MM.1S (cell line): ENCODE data around the gene GRPR.

Source experiments
- DNase-seq: peaks from one replicate; pipeline ENCODE4 v3.0.0-alpha.2; 2015
- H2AFZ ChIP-seq: fragments of 300-600 bp; sonication (generic); 2 replicates; pipeline ENCODE4 v1.6.0; 2016; ENCODE audit warnings: antibody characterized with exemption, low read length
- H3F3A ChIP-seq: fragments of 300-600 bp; sonication (generic); 2 replicates; pipeline ENCODE4 v1.6.1; 2016; ENCODE audit warnings: mild to moderate bottlenecking, antibody characterized with exemption, low read length, moderate library complexity, mixed read lengths; ENCODE audit not compliant: insufficient read depth
- H3K27ac ChIP-seq: fragments of 300-600 bp; sonication (generic); 2 replicates; pipeline ENCODE4 v1.5.1; 2016; ENCODE audit warnings: mild to moderate bottlenecking, low read length
- H3K27me3 ChIP-seq: fragments of 300-600 bp; sonication (generic); replicated peaks from 2 replicates; pipeline ENCODE4 v1.6.0; 2016; ENCODE audit warnings: low read length; ENCODE audit not compliant: insufficient read depth
- H3K36me3 ChIP-seq: fragments of 300-600 bp; sonication (generic); replicated peaks from 2 replicates; pipeline ENCODE4 v1.6.1; 2016; ENCODE audit warnings: mild to moderate bottlenecking, low read length, mixed read lengths; ENCODE audit not compliant: insufficient read depth
- H3K4me1 ChIP-seq: fragments of 300-600 bp; sonication (generic); 2 replicates; pipeline ENCODE4 v1.6.1; 2016; ENCODE audit warnings: low read length, mixed read lengths
- H3K4me2 ChIP-seq: fragments of 300-600 bp; sonication (generic); 2 replicates; pipeline ENCODE4 v1.6.0; 2016; ENCODE audit warnings: low read depth, low read length
- H3K4me3 ChIP-seq: fragments of 300-600 bp; sonication (generic); 2 replicates; pipeline ENCODE4 v1.5.1; 2016; ENCODE audit warnings: low read length, mixed read lengths
- H3K79me2 ChIP-seq: fragments of 300-600 bp; sonication (generic); 2 replicates; pipeline ENCODE4 v1.6.1; 2016; ENCODE audit warnings: mixed run types, low read length, mixed read lengths
- H3K9ac ChIP-seq: fragments of 300-600 bp; sonication (generic); 2 replicates; pipeline ENCODE4 v1.6.1; 2016; ENCODE audit warnings: low read length, mixed read lengths
- H3K9me2 ChIP-seq: fragments of 300-600 bp; sonication (generic); replicated peaks from 2 replicates; pipeline ENCODE4 v1.6.1; 2016; ENCODE audit warnings: mild to moderate bottlenecking, low read length, mixed read lengths; ENCODE audit not compliant: insufficient read depth
- H3K9me3 ChIP-seq: fragments of 300-600 bp; sonication (generic); replicated peaks from 2 replicates; pipeline ENCODE4 v1.6.1; 2016; ENCODE audit warnings: mild to moderate bottlenecking, low read length, mixed read lengths; ENCODE audit not compliant: insufficient read depth
- H4K20me1 ChIP-seq: fragments of 300-600 bp; sonication (generic); 2 replicates; pipeline ENCODE4 v1.6.1; 2016; ENCODE audit warnings: mild to moderate bottlenecking, low read length, moderate library complexity, mixed read lengths; ENCODE audit not compliant: insufficient read depth
- EZH2 ChIP-seq: fragments of 300-600 bp; sonication (generic); optimal IDR thresholded peaks from 2 replicates; pipeline ENCODE3; 2017; ENCODE audit warnings: low read depth, mild to moderate bottlenecking, antibody characterized with exemption, low read length, mixed read lengths
- EZH2phosphoT487 ChIP-seq: fragments of 300-600 bp; sonication (generic); IDR thresholded peaks from 2 replicates; pipeline ENCODE4 v1.6.1; 2018; ENCODE audit warnings: antibody characterized with exemption, low read length
- TF ChIP-seq, protein P1 (sequence below): fragments of 300-600 bp; sonication (generic); IDR thresholded peaks from 2 replicates; pipeline ENCODE4 v1.5.1; 2016; ENCODE audit warnings: antibody characterized with exemption, low read length, mixed read lengths

Gene GRPR

DNA sequence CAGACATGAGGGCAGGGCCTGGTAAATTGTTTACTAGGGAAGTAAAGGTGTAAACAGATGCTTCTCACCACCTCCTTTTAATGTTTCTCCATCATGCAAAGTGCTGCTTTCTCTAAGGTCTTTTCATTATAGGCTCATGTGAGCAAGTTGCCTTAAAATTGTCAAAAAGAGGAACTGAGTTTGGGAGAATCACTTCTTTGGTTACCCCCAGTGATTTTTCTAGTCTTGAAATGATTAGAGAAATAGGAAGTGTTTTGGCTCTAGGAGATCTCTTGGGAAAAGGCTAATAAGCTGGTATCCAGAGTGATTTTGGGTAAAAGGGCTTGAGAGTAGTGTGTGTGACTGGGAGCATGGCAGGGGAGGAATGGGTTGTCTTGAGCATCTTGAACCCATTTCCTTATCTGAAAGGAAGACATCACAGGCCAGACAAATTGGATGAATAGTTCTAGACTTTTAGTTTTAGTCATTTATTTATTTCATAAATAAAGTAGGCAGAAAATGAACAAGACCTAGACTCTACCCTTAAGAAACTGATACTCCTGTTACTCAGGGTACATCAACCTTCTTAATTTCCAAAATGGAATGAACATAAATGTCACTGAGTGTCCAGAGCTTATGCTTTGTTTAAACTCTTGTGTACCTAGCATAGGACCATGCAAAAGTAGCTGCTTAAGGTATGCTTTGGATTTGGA is 14.2 kb downstream of the GRPR start:
- no peaks in the 10 kb centered on the region for H3K4me1 ChIP-seq
- no peaks in the 10 kb centered on the region for H4K20me1 ChIP-seq
- no peaks in the 10 kb centered on the region for H3K27me3 ChIP-seq
- no peaks in the 10 kb centered on the region for H3K9me3 ChIP-seq
- no peak overlapping the region for H3K4me3 ChIP-seq
- no peak overlapping the region for H2AFZ ChIP-seq
- no peak overlapping the region for H3K9ac ChIP-seq
- no peak for DNase-seq
- no peaks in the 10 kb centered on the region for H3K9me2 ChIP-seq
- no peak overlapping the region for H3K27ac ChIP-seq
- TF ChIP-seq, protein P1, sequence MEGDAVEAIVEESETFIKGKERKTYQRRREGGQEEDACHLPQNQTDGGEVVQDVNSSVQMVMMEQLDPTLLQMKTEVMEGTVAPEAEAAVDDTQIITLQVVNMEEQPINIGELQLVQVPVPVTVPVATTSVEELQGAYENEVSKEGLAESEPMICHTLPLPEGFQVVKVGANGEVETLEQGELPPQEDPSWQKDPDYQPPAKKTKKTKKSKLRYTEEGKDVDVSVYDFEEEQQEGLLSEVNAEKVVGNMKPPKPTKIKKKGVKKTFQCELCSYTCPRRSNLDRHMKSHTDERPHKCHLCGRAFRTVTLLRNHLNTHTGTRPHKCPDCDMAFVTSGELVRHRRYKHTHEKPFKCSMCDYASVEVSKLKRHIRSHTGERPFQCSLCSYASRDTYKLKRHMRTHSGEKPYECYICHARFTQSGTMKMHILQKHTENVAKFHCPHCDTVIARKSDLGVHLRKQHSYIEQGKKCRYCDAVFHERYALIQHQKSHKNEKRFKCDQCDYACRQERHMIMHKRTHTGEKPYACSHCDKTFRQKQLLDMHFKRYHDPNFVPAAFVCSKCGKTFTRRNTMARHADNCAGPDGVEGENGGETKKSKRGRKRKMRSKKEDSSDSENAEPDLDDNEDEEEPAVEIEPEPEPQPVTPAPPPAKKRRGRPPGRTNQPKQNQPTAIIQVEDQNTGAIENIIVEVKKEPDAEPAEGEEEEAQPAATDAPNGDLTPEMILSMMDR: no peak
- TF ChIP-seq EZH2 (no peak), EZH2phosphoT487 (no peak)
- no peaks in the 10 kb centered on the region for H3F3A ChIP-seq
- H3K36me3 ChIP-seq: no peaks in the 10 kb centered on the region
- H3K4me2 ChIP-seq: no peak overlapping the region
- no peaks in the 10 kb centered on the region for H3K79me2 ChIP-seq

DNA sequence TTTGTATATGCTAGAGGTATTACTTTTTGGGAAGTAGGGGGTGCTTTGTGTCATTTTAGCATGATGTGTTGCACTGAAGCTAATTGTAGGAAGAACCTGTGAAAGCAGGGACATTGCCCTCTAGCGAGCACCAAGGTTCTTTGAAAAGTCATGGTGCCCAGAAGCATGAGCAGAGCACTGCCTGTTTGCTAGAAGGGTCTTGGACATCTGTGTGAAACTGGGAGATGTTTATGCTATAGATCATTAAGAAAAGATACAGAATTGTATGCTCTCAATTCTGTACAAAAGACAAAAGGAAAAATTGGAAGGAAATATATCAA is 14.7 kb downstream of the GRPR start:
- DNase-seq: no peak
- H3K79me2 ChIP-seq: no peaks in the 10 kb centered on the region
- no peaks in the 10 kb centered on the region for H3F3A ChIP-seq
- no peak overlapping the region for H3K9ac ChIP-seq
- no peaks in the 10 kb centered on the region for H3K9me3 ChIP-seq
- no peaks in the 10 kb centered on the region for H3K36me3 ChIP-seq
- no peak overlapping the region for H3K4me3 ChIP-seq
- H3K27ac ChIP-seq: no peak overlapping the region
- TF ChIP-seq EZH2phosphoT487: no peak
- TF ChIP-seq, protein P1: peak; percentile 26
- TF ChIP-seq EZH2: no peak
- H3K4me1 ChIP-seq: no peaks in the 10 kb centered on the region
- H2AFZ ChIP-seq: no peak overlapping the region
- no peaks in the 10 kb centered on the region for H3K9me2 ChIP-seq
- H3K4me2 ChIP-seq: no peak overlapping the region
- H4K20me1 ChIP-seq: no peaks in the 10 kb centered on the region
- no peaks in the 10 kb centered on the region for H3K27me3 ChIP-seq

DNA sequence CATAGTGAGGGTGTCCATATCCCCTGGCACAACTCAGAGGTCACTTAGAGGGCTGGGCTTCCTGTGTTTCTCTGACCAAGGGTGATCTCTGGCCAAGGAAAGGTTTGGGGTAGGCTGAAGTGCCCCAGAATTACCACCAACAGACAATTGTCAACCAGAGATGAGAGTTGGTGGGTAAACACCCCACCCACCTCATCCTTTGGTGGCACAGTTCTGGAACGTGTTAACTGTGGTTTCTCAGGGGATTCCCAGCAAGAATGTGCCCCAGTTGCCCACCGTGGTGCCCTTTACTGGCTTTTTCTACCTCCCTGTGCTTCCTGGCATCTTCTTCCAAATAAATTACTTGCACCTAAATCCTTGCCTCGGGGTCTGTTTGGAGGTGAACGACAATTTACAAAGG is 17.1 kb downstream of the GRPR start:
- no peak for TF ChIP-seq EZH2phosphoT487
- TF ChIP-seq, protein P1: no peak
- TF ChIP-seq EZH2: no peak
- Histone ChIP-seq H3K79me2 (no peaks in the 10 kb centered on the region), H3K9ac (no peak overlapping the region), H3K27me3 (no peaks in the 10 kb centered on the region), H2AFZ (no peak overlapping the region), H3K4me1 (no peaks in the 10 kb centered on the region), H3K9me3 (no peaks in the 10 kb centered on the region), H3F3A (no peaks in the 10 kb centered on the region), H4K20me1 (no peaks in the 10 kb centered on the region), H3K36me3 (no peaks in the 10 kb centered on the region), H3K27ac (no peak overlapping the region), H3K4me2 (no peak overlapping the region), H3K4me3 (no peak overlapping the region), H3K9me2 (no peaks in the 10 kb centered on the region)
- DNase-seq: no peak
